ENCODE data around the gene ALDH3B1. TPM values are rescaled to one million over a fixed set of nuclear protein-coding genes. Genes with fewer than 3 reads are reported as not detected.

Gene ALDH3B1
- polyA plus RNA-seq, 1 donor: 21.1 TPM

- no peaks in the 10 kb centered on the region for H3K9me3 ChIP-seq (ENCODE audit: control insufficient read depth, low read depth, low read length)
- no peaks in the 10 kb centered on the region for H3K27me3 ChIP-seq (ENCODE audit: control insufficient read depth, insufficient read depth, low read length)
- WGBS (ENCODE audit: insufficient coverage, low lambda C conversion rate): no CpG with 5 or more reads among the region's 4 CpGs
- peaks cover 61% of the 10 kb centered on the region for H3K36me3 ChIP-seq (ENCODE audit: control insufficient read depth, insufficient read depth, low read length)
- H3K4me3 ChIP-seq (ENCODE audit: low read length): no peak overlapping the region
- DNase-seq: no peak
- H3K4me1 ChIP-seq (ENCODE audit: control insufficient read depth, insufficient read depth, low read length): no peaks in the 10 kb centered on the region
- no peak overlapping the region for H3K27ac ChIP-seq (ENCODE audit: low read length)
Measured at GRCh38 chr11:68057807-68058206, 47.7 kb downstream of the ALDH3B1 start.

- H3K27ac ChIP-seq (ENCODE audit: low read length): no peak overlapping the region
- H3K4me3 ChIP-seq (ENCODE audit: low read length): no peak overlapping the region
- H3K36me3 ChIP-seq (ENCODE audit: control insufficient read depth, insufficient read depth, low read length): peaks cover 76% of the 10 kb centered on the region
- no CpG with 5 or more reads among the region's 7 CpGs for WGBS (ENCODE audit: insufficient coverage, low lambda C conversion rate)
- no peaks in the 10 kb centered on the region for H3K9me3 ChIP-seq (ENCODE audit: control insufficient read depth, low read depth, low read length)
- H3K27me3 ChIP-seq (ENCODE audit: control insufficient read depth, insufficient read depth, low read length): no peaks in the 10 kb centered on the region
- DNase-seq: no peak
- no peaks in the 10 kb centered on the region for H3K4me1 ChIP-seq (ENCODE audit: control insufficient read depth, insufficient read depth, low read length)
Measured at GRCh38 chr11:68061508-68061907, 51.4 kb downstream of the ALDH3B1 start.

GRCh38 chr11:68064926-68065325 lies 54.8 kb downstream of the ALDH3B1 start:
- H3K9me3 ChIP-seq (ENCODE audit: control insufficient read depth, low read depth, low read length): no peaks in the 10 kb centered on the region
- peaks cover 90% of the 10 kb centered on the region for H3K36me3 ChIP-seq (ENCODE audit: control insufficient read depth, insufficient read depth, low read length)
- 80% methylated on average over 1 of the region's 2 CpGs for WGBS (ENCODE audit: insufficient coverage, low lambda C conversion rate)
- H3K27me3 ChIP-seq (ENCODE audit: control insufficient read depth, insufficient read depth, low read length): no peaks in the 10 kb centered on the region
- DNase-seq: no peak
- H3K27ac ChIP-seq (ENCODE audit: low read length): no peak overlapping the region
- no peak overlapping the region for H3K4me3 ChIP-seq (ENCODE audit: low read length)
- H3K4me1 ChIP-seq (ENCODE audit: control insufficient read depth, insufficient read depth, low read length): no peaks in the 10 kb centered on the region

GRCh38 chr11:68065841-68066240 lies 55.7 kb downstream of the ALDH3B1 start:
- WGBS (ENCODE audit: insufficient coverage, low lambda C conversion rate): 100% methylated on average over 3 of the region's 5 CpGs

GRCh38 chr11:68066742-68067141 lies 56.6 kb downstream of the ALDH3B1 start:
- DNase-seq: no peak
- no peaks in the 10 kb centered on the region for H3K4me1 ChIP-seq (ENCODE audit: control insufficient read depth, insufficient read depth, low read length)
- WGBS (ENCODE audit: insufficient coverage, low lambda C conversion rate): no CpG with 5 or more reads among the region's 3 CpGs
- no peak overlapping the region for H3K27ac ChIP-seq (ENCODE audit: low read length)
- no peak overlapping the region for H3K4me3 ChIP-seq (ENCODE audit: low read length)
- H3K27me3 ChIP-seq (ENCODE audit: control insufficient read depth, insufficient read depth, low read length): no peaks in the 10 kb centered on the region
- H3K9me3 ChIP-seq (ENCODE audit: control insufficient read depth, low read depth, low read length): no peaks in the 10 kb centered on the region
- H3K36me3 ChIP-seq (ENCODE audit: control insufficient read depth, insufficient read depth, low read length): peaks cover 95% of the 10 kb centered on the region

More at GRCh38 chr11:68065841-68066240, 55.7 kb downstream of the ALDH3B1 start:
- no peak overlapping the region for H3K27ac ChIP-seq (ENCODE audit: low read length)
- DNase-seq: no peak
- peaks cover 94% of the 10 kb centered on the region for H3K36me3 ChIP-seq (ENCODE audit: control insufficient read depth, insufficient read depth, low read length)
- no peaks in the 10 kb centered on the region for H3K4me1 ChIP-seq (ENCODE audit: control insufficient read depth, insufficient read depth, low read length)
- H3K4me3 ChIP-seq (ENCODE audit: low read length): no peak overlapping the region
- H3K27me3 ChIP-seq (ENCODE audit: control insufficient read depth, insufficient read depth, low read length): no peaks in the 10 kb centered on the region
- H3K9me3 ChIP-seq (ENCODE audit: control insufficient read depth, low read depth, low read length): no peaks in the 10 kb centered on the region

GRCh38 chr11:68067991-68068390 lies 57.9 kb downstream of the ALDH3B1 start:
- Histone ChIP-seq H3K36me3 (ENCODE audit: control insufficient read depth, insufficient read depth, low read length) (peaks cover 90% of the 10 kb centered on the region), H3K9me3 (ENCODE audit: control insufficient read depth, low read depth, low read length) (no peaks in the 10 kb centered on the region), H3K4me1 (ENCODE audit: control insufficient read depth, insufficient read depth, low read length) (no peaks in the 10 kb centered on the region), H3K27ac (ENCODE audit: low read length) (no peak overlapping the region), H3K4me3 (ENCODE audit: low read length) (no peak overlapping the region), H3K27me3 (ENCODE audit: control insufficient read depth, insufficient read depth, low read length) (no peaks in the 10 kb centered on the region)
- 95% methylated on average over 4 of the region's 5 CpGs for WGBS (ENCODE audit: insufficient coverage, low lambda C conversion rate)
- no peak for DNase-seq

- Histone ChIP-seq H3K4me3 (ENCODE audit: low read length) (no peak overlapping the region), H3K4me1 (ENCODE audit: control insufficient read depth, insufficient read depth, low read length) (no peaks in the 10 kb centered on the region), H3K36me3 (ENCODE audit: control insufficient read depth, insufficient read depth, low read length) (peaks cover 74% of the 10 kb centered on the region), H3K27me3 (ENCODE audit: control insufficient read depth, insufficient read depth, low read length) (no peaks in the 10 kb centered on the region), H3K9me3 (ENCODE audit: control insufficient read depth, low read depth, low read length) (no peaks in the 10 kb centered on the region), H3K27ac (ENCODE audit: low read length) (no peak overlapping the region)
- DNase-seq: no peak
- WGBS (ENCODE audit: insufficient coverage, low lambda C conversion rate): no CpG with 5 or more reads among the region's 3 CpGs
Measured at GRCh38 chr11:68071281-68072048, 61.3 kb downstream of the ALDH3B1 start.

- H3K27ac ChIP-seq (ENCODE audit: low read length): no peak overlapping the region
- WGBS (ENCODE audit: insufficient coverage, low lambda C conversion rate): 73% methylated on average over 2 of the region's 10 CpGs
- H3K4me1 ChIP-seq (ENCODE audit: control insufficient read depth, insufficient read depth, low read length): no peaks in the 10 kb centered on the region
- H3K9me3 ChIP-seq (ENCODE audit: control insufficient read depth, low read depth, low read length): no peaks in the 10 kb centered on the region
- DNase-seq: no peak
- H3K4me3 ChIP-seq (ENCODE audit: low read length): no peak overlapping the region
- no peaks in the 10 kb centered on the region for H3K27me3 ChIP-seq (ENCODE audit: control insufficient read depth, insufficient read depth, low read length)
- peaks cover 63% of the 10 kb centered on the region for H3K36me3 ChIP-seq (ENCODE audit: control insufficient read depth, insufficient read depth, low read length)
Measured at GRCh38 chr11:68074584-68075352, 64.6 kb downstream of the ALDH3B1 start.

- Histone ChIP-seq H3K4me3 (ENCODE audit: low read length) (no peak overlapping the region), H3K36me3 (ENCODE audit: control insufficient read depth, insufficient read depth, low read length) (peaks cover 59% of the 10 kb centered on the region), H3K4me1 (ENCODE audit: control insufficient read depth, insufficient read depth, low read length) (no peaks in the 10 kb centered on the region), H3K9me3 (ENCODE audit: control insufficient read depth, low read depth, low read length) (no peaks in the 10 kb centered on the region), H3K27me3 (ENCODE audit: control insufficient read depth, insufficient read depth, low read length) (no peaks in the 10 kb centered on the region), H3K27ac (ENCODE audit: low read length) (no peak overlapping the region)
- DNase-seq: no peak
- WGBS (ENCODE audit: insufficient coverage, low lambda C conversion rate): no CpG with 5 or more reads among the region's 11 CpGs
Measured at GRCh38 chr11:68076371-68077042, 66.4 kb downstream of the ALDH3B1 start.

All from large intestine (tissue), 3 donors.